Measurements from ENCODE around the gene PPP1R16B.

DNA sequence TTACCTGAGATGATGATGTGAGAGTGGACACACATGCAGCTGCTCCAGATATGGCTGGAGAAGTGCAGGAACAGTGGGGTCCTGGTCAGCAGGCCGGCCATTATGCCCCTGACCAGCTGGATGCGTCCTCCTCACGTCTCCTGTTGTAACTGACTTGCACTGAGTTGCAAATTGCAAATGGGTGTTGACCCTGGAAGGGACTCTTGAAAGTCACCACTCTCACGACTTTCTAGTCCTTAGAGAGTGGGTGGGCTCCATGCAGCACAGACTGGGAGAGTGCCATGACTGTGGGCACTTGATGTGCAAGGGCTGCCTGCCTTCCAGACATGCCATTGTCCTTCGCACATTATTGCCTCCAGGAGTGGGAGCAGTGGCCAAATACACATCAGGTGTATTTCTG is 131.5 kb downstream of the PPP1R16B start:
- no peak for TF ChIP-seq POLR2AphosphoS5 (IDR thresholded peaks at IDR 0.05; ENCODE audit: low read depth, low read length)
- no peak for TF ChIP-seq REST (IDR thresholded peaks at IDR 0.05; ENCODE audit: insufficient read depth in 1 of 2, low read depth in 2 of 2, low read length in 2 of 2)
- no peak for TF ChIP-seq TAF1 (IDR thresholded peaks at IDR 0.05; ENCODE audit: borderline replicate concordance, insufficient read depth, low read length)
- no peak for TF ChIP-seq FOXP2 (optimal IDR thresholded peaks at IDR 0.05; ENCODE audit: borderline replicate concordance, extremely low read depth, extremely low read length, insufficient read depth)
